ENCODE data around the gene MUCL3.
"Not testable (repeated sequence)": the region's sequence is repeated elsewhere in the genome, so short reads cannot be mapped to it uniquely, and the experiment has no call there.

MUCL3 gene, protein sequence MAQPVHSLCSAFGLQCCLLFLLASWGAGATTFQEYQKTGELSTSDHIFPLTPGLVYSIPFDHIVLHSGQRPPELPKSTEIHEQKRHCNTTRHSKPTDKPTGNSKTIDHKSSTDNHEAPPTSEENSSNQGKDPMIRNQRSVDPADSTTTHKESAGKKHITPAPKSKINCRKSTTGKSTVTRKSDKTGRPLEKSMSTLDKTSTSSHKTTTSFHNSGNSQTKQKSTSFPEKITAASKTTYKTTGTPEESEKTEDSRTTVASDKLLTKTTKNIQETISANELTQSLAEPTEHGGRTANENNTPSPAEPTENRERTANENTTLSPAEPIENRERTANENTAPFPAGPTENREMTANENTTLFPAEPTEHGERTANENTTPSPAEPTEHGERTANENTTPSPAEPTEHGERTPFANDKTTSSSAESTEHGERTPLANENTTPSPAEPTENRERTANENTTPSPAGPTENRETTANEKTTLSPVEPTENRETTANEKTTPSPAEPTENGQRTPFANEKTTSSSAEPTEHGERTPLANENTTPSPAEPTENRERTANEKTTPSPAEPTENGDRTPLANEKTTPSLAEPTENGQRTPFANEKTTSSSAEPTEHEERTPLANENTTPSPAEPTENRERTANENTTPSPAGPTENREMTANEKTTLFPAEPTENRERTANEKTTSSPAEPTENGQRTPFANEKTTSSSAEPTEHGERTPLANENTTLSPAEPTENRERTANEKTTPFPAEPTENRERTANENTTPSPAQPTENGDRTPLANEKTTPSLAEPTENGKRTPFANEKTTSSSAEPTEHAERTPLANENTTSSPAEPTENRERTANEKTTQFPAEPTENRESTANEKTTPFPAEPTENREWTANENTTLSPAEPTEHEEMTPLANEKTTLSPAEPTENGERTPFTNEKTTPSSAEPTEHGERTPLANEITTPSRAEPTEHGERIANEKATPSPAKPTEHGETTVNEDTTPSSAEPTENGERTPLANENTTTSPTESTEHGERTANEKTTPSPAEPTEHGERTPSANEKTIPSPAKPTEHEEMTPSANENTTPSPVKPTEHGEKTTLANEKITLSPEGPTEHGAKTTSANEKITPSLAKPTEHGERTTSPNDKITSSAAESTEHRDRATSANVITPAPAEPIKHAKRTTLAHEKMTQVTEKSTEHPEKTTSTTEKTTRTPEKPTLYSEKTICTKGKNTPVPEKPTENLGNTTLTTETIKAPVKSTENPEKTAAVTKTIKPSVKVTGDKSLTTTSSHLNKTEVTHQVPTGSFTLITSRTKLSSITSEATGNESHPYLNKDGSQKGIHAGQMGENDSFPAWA (N-terminal part only)

DNA sequence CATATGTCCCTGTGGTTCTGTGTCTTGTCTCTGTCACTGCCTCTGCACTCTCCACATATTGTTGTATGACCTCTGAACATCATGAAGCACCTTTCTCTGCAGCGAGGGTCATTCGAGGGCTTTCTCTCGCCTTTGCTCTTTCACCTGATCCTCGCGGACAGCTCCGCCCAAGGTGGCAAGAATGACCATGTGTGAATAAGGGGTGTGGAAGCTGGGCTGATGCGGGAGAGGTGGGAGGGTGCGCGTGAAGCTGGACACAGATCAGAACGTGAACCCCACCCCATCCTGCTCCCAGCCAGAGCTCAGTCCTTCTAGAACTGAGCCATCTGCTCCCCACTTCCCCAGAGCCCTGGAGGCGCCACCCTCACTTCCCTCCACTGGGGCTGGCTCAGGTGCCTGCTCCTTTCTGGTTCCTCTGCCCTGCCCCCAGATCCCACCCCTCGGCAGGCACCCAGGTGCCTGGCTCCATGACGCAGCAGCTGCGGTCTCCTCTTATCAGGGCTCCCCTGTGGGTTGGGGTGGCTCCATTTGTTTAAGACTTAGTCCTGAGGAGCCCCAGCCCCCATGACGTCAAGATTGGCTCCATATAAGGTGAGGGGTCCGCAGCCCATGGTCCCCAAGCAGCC, at the start of gene MUCL3:
MUCL3 (plus strand) TSS at position 613 of the 626 bp plus-strand sequence. CDS start 27 bp downstream, outside the sequence.
- DNase-seq (ENCODE audit: low read depth) = no peak

DNA sequence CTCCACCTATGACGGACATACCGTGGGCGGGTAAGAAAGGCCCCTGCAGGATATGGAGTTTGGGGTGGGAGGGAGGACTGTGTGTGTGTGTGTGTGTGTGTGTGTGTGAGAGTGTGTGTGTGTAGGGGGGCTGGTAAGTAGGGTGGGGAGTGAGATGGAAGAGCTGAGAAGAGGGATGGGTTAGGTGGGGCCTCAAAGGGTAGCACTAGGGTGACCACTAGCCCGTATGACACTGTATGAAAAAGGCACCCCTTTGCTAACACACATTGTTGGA, 49.4 kb upstream of the MUCL3 start:
- no peak for DNase-seq (ENCODE audit: low read depth)

DNA sequence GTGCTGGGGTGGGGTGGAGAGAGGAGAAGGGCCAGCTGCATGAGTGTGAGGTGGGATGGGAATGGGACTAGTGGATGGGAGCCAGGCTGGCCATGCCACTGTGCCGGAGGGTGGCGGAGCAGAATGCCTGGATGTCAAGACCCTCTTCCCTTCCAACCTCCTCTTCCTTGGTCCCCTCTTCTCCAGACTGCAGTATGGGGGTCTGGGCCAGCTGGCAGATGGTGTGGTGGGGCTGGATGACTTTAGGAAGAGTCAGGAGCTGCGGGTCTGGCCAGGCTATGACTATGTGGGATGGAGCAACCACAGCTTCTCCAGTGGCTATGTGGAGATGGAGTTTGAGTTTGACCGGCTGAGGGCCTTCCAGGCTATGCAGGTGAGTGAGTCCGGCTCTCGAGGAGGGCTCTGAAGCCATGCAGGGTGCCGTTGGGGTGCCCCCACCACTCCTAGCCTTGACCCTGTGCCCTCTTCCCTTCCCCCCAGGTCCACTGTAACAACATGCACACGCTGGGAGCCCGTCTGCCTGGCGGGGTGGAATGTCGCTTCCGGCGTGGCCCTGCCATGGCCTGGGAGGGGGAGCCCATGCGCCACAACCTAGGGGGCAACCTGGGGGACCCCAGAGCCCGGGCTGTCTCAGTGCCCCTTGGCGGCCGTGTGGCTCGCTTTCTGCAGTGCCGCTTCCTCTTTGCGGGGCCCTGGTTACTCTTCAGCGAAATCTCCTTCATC, 48.8 kb upstream of the MUCL3 start:
- DNase-seq (ENCODE audit: low read depth) = no peak

DNA sequence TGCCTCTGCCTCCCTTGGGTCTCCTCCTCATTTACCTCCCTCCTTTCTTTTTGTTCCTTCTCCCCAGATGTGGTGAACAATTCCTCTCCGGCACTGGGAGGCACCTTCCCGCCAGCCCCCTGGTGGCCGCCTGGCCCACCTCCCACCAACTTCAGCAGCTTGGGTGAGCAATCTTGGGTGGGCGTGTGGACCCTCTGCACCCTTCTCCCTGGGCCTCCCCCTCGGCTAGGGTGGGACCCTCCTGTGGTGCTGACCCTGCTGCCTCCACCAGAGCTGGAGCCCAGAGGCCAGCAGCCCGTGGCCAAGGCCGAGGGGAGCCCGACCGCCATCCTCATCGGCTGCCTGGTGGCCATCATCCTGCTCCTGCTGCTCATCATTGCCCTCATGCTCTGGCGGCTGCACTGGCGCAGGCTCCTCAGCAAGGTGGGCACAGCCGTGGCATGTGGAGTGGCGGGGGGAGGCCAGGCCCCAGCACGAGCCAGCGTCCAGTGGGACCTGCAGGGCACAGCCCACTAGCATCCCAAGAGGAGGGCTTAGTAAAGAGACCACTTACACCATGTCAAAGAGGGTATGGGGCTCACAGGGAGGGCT, 47.7 kb upstream of the MUCL3 start:
- no peak for DNase-seq (ENCODE audit: low read depth)

DNA sequence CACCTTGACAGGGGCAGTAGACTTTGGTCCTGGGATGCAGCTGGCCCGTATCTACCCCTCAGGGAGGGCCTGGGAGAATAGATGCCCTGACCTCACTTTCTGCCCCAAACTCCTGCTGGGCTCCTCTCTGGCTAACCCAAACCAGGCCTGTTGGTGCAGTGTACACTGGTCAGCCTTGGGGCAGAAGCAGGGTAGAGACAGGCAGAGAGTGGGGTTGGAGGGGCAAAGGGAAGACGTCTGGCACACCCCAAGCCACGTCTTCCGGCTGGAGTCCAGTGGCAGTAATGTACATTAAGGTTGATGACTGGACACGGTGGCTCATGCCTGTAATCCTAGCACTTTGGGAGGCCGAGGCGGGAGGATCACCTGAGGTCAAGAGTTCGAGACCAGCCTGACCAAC, 47.1 kb upstream of the MUCL3 start:
- DNase-seq (ENCODE audit: low read depth) = no peak

DNA sequence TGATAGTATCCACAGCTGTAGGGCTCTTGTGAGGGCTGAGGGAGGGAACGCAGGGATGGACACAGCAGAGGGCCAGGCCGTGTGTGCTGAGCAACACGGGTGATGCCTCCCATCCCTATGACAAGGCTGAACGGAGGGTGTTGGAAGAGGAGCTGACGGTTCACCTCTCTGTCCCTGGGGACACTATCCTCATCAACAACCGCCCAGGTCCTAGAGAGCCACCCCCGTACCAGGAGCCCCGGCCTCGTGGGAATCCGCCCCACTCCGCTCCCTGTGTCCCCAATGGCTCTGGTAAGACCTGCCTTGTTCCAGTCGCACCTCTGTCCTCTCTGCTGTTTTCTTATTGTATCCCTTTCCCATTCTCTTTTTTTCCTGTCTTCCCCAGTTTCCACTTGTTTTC, 46.4 kb upstream of the MUCL3 start:
- no peak for DNase-seq (ENCODE audit: low read depth)

DNA sequence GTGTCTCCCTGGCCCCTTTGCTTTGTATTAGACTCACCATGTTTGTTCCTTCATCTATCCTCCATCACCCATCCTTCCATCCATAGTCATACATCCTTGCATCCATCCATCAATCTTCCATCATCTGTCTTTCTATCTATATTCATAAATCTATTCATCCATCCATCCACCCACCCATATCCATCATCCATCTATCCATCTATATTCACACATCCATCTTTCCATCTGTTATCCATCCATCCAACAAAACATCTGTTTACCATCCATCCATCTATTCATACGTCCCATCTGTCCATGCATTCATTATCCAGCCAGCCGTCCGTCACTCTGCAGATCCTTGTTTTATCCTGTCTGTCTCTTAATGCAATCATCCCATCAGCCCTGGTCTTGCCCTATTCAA, 45.8 kb upstream of the MUCL3 start:
- DNase-seq (ENCODE audit: low read depth) = no peak

DNA sequence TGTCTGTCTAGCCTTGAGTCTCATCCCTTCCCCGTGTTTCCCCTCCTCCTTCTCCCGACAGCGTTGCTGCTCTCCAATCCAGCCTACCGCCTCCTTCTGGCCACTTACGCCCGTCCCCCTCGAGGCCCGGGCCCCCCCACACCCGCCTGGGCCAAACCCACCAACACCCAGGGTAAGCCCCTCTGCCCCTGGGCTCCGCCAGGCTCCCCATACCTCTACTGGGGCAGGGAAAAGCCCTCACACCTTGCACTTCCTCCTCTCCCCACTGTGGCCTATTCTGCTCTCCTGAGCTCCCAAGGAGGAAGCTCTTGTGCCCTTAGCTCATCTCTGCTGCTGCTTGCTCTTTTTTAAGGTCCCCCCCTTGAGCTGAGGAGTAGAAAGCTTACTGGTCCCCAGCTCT, 45.4 kb upstream of the MUCL3 start:
- DNase-seq (ENCODE audit: low read depth) = no peak

DNA sequence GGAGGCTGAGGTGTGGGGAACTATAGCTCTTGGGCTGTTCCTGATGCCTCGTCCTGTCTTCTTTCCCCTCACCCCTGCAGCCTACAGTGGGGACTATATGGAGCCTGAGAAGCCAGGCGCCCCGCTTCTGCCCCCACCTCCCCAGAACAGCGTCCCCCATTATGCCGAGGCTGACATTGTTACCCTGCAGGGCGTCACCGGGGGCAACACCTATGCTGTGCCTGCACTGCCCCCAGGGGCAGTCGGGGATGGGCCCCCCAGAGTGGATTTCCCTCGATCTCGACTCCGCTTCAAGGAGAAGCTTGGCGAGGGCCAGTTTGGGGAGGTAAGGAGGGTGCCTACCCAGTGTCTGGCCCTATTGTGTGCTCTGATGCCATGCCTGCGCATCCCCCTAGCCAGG, 44.2 kb upstream of the MUCL3 start:
- no peak for DNase-seq (ENCODE audit: low read depth)

DNA sequence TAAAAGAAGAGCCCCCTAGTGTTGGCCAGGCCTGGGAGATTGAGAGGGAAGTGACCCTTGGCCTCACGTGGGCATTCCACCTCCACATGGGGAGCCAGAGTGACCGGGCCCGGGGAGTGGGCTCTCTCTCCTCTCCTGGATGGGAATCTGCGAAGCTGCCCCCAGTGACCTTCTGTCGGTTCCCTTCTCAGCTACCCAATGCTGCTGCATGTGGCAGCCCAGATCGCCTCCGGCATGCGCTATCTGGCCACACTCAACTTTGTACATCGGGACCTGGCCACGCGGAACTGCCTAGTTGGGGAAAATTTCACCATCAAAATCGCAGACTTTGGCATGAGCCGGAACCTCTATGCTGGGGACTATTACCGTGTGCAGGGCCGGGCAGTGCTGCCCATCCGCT, 42.9 kb upstream of the MUCL3 start:
- no peak for DNase-seq (ENCODE audit: low read depth)

DNA sequence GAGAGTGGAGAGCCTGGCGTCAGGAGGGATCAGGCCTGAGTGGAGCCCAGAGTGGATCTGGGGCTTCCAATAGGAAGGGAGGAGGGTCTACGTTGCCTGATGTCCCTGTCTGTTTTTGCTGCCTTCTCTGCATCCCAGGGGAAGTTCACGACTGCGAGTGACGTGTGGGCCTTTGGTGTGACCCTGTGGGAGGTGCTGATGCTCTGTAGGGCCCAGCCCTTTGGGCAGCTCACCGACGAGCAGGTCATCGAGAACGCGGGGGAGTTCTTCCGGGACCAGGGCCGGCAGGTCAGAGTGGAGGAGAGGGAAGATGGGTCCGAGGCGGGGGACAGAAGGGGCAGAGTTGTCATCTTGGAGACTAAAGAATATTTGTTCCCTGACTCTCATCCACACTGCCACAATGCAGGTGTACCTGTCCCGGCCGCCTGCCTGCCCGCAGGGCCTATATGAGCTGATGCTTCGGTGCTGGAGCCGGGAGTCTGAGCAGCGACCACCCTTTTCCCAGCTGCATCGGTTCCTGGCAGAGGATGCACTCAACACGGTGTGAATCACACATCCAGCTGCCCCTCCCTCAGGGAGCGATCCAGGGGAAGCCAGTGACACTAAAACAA, 41.9 kb upstream of the MUCL3 start:
- DNase-seq (ENCODE audit: low read depth) = no peak

DNA sequence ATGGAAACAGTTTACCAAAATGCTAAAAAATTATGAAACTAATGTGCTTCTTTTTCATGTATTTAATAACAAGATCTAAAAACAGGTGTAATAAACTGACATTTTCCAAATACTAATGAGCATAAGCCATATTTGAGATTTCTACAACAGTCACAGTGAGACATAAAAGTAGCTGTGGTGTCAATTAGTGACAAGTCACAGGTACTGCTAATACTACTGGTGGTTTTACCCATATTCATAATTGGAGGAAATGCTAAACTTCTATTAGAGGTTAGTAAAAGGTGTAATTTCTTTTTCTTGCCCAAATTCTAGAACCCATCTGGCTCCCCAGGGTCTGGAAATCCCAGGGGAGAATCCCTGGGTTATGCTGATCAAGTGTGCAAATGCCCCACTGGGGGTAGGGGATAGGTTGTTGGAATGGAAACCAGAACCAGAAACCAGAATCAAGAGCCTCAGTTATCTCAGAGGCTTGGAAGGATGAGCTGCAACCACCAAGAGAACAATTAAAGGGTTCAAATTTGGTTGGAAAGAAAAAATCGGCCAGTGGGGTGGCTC, 39.8 kb upstream of the MUCL3 start:
- DNase-seq (ENCODE audit: low read depth) = no peak

DNA sequence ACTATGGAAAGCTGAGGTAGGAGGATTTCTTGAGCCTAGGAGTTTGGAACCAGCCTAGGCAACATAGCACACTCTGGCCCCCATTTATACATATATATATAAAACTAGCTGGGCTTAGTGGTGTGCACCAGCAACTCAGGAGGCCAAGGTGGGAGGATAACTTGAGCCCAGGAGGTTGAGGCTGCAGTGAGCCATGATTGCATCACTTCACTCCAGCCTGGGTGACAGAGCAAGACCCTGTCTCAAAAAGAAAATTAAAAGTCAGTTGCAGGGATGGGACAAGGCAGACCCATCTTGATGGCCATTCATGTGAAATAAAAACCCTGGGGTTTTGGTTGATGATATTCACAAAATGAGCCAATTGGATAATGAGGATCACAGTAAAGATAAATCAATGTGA, 39.3 kb upstream of the MUCL3 start:
- DNase-seq (ENCODE audit: low read depth) = no peak

DNA sequence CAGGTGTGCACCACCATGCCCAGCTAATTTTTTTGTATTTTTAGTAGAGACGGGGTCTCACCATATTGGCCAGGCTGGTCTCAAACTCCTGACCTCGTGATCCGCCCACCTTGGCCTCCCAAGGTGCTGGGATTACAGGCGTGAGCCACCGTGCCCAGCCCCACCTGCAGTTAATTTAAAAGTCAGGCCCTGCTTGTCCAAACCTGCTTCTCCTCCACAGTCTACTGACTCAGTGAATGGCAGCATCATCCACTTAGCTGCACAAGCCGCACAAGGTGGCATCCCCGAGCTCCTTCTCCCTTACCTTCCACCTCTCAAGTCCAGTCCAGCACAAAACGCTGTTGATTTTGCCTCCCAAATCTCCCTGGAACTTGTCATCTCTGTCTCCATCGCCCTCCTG, 38.6 kb upstream of the MUCL3 start:
- DNase-seq (ENCODE audit: low read depth) = not testable (repeated sequence)

DNA sequence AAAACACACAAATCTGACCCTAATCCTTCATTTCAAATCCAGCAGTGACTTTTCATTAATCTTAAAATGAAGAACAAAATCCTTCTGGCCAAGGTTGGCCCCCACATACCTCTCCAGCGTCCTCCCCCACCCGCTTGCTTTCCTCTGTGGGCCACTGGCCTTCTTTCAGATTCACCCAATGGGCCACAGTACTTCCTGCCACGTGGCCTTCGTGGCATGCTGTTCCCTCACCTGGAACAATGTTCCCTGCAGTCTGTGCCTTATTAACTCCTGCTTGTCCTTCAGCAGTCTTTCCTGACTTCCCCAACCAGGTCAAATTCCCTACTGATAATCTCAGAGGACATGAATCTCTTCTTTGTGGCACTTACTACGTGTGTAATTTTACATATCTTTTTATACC, 38.1 kb upstream of the MUCL3 start:
- DNase-seq (ENCODE audit: low read depth) = no peak

DNA sequence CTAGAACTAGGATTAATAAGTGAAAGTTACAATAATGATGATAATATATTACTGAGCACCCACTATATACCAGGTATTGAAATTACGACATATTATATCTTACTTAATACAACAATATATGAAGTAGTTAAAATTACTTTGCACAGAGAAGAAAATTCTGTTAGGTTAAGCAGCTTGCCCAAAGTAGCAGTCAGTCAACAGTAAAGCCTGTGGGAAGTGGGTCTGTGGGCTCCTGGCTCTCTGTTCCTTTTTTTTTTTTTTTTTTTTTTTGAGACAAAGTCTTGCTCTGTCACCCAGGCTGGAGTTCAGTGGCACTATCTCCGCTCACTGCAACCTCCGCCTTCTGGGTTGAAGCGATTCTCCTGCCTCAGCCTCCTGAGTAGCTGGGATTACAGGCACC, 37.5 kb upstream of the MUCL3 start:
- no peak for DNase-seq (ENCODE audit: low read depth)

DNA sequence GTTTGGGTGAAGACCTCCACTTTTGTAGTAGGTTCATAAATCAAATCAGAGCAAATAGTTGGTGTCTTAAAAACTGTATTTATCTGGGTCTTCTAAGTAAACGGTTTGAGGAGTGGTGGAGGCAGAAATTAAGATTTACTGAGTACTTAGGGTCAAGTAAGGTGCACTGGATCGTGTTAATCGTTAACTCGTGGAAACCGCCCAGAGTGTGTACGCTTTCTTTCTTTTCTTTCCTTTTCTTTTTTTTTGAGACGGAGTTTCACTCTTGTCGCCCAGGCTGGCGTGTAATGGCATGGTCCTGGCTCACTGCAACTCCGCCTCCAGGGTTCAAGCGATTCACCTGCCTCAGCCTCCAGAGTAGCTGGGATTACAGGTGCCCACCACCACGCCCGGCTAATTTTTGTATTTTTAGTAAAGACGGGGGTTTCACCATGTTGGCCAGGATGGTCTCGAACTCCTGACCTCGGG, 33.4 kb upstream of the MUCL3 start:
- DNase-seq (ENCODE audit: low read depth) = not testable (repeated sequence)

DNA sequence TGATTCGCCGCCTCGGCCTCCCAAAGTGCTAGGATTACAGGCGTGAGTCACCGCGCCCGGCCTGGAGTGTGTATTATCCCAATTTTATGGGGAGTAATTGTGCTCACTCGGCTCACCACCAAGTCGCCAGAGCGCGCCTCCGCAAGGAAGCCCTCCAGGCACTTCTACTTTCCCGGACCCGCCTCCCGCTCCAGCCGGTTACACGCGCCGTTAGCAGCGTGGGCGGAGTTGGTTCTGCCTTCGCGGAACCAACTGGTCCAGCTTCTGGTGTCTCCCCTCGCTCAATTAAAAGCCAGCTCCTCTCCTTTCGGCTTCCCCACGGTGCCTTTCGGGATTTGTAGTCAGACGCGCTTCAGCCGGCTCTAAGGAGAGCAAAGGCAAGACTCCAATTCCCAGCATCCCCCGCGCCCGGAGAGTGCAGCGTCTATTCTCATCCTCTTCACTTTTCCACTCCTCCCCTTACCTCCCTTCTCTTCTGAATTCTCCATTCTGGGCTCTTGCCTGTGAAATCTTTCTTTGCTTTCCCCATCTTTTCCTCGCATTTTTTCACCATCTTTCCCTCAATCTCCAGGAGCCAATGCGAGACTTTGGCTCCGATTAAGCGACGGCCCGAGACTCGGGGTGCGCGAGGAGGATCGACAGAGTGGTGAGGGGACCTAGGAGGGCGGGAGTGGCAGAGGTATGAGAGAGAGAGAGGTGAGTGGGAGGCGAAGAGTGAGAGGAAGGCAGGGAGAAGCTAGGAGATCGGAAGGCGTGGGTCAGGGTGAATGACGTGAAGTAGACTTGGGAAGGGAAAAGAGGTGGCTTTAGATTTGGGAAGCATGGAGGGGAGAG, 32.8 kb upstream of the MUCL3 start, which contains the start of gene GTF2H4:
GTF2H4 (plus strand) TSS at position 450 of the 834 bp plus-strand sequence.
- DNase-seq (ENCODE audit: low read depth) = peak; percentile 87

DNA sequence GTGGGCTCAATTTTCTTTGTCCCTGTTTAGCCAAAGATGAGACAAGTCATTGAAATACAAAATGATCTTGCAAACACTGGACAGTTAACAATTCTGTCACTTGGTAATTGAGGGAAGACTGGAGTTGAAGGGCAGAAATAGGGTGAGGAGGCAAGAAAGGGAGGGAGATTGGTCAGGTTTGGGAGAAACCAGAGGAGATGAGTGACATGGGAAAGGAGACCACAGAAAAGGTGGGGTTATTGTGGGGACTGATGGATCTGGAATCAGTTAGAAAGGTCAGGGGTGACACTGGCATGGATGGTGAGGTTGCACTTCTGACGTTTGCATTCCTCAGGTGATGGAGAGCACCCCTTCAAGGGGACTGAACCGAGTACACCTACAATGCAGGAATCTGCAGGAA, 32.1 kb upstream of the MUCL3 start:
- no peak for DNase-seq (ENCODE audit: low read depth)

Measured in activated T-helper 1 cell treated with Interleukin-2 at 50 U/mL for 16 hours (primary cell).